ENCODE results near the gene AICDA. TPM values are rescaled to one million over a fixed set of nuclear protein-coding genes. Genes with fewer than 3 reads are reported as not detected.

AICDA gene
- total RNA-seq, 1 experiment from 2014 or later, result not detected

DNA sequence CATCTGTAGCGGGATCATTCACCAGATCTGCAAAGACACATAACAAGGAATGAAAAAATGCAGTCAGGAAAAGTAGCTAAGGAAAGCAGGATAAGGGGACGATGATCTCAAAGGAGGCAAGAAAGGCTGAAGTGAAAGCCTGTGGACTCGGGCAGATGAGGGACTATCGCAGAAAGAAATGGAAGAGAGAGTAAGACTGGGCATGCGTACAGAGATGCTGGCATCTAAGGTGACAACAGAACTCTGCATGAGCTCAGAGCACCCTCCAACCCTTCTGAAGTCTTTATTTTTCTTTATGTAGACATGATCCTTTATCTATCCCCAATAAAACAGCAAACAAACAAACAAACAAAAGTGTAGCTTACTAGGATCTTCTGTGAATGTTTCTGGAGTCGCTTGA is 42.8 kb upstream of the AICDA start:
- intact Hi-C loops (cut with micrococcal nuclease; ENCODE audit: unreplicated experiment), result loop anchor here (5.0 to 10.0 kb wide), 2 partner anchors 237 to 389 kb away; no protein-coding TSS in a partner anchor
- BruUV-seq (replicated peaks), result no TSS peak

DNA sequence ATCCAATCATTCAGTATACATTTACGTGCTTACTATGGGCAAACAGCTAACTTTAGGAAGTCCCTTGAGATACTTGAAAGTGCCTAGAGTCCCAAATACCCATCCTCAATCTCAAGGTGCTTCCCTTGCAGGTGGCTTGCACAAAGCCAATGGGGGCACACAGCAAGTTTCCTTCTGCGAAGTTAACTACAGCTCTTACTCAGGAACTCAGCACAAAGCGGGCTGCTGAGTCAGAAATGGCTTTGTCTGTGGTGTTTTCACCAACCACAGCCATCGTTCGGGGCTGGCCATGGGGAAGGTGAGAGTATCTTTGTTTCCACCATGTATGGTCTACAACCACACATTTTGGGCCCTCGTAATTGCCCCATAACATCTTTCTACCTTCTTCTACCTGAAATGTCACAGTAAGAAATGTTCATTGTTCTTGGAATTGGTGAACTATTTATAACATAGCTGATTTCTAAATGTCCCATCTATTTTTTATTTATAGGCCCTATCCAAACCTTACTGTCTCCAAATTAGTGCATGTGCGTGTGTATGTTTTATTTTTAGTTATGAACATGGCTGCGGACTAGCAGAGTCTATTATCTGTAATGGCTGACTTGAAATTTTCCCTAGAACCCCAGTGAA is 36.0 kb upstream of the AICDA start:
- Histone ChIP-seq H3K36me3 (ENCODE audit: control insufficient read depth, insufficient read depth, low read length) (no peaks in the 10 kb centered on the region), H3K9me3 (ENCODE audit: control insufficient read depth, insufficient read depth, low read depth, low read length) (no peaks in the 10 kb centered on the region), H3K4me3 (ENCODE audit: low read depth in 2 of 2, low read length in 2 of 2) (no peak overlapping the region), H3K27ac (ENCODE audit: low read length) (no peak overlapping the region), H3K4me1 (ENCODE audit: control insufficient read depth, insufficient read depth, low read length) (no peaks in the 10 kb centered on the region), H3K27me3 (ENCODE audit: control insufficient read depth, insufficient read depth, low read length) (no peaks in the 10 kb centered on the region)
- DNase-seq (ENCODE audit: low read depth, low spot score) (no peak), ATAC-seq (no peak)
- TF ChIP-seq SIN3A (IDR thresholded peaks at IDR 0.05; ENCODE audit: borderline replicate concordance, insufficient read depth, low read depth, low read length) (no peak), TCF7L2 (IDR thresholded peaks at IDR 0.05; ENCODE audit: low read depth, low read length) (no peak), POLR2AphosphoS5 (IDR thresholded peaks at IDR 0.05; ENCODE audit: low read depth, low read length) (no peak)
- TF ChIP-seq, protein P1, sequence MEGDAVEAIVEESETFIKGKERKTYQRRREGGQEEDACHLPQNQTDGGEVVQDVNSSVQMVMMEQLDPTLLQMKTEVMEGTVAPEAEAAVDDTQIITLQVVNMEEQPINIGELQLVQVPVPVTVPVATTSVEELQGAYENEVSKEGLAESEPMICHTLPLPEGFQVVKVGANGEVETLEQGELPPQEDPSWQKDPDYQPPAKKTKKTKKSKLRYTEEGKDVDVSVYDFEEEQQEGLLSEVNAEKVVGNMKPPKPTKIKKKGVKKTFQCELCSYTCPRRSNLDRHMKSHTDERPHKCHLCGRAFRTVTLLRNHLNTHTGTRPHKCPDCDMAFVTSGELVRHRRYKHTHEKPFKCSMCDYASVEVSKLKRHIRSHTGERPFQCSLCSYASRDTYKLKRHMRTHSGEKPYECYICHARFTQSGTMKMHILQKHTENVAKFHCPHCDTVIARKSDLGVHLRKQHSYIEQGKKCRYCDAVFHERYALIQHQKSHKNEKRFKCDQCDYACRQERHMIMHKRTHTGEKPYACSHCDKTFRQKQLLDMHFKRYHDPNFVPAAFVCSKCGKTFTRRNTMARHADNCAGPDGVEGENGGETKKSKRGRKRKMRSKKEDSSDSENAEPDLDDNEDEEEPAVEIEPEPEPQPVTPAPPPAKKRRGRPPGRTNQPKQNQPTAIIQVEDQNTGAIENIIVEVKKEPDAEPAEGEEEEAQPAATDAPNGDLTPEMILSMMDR (IDR thresholded peaks at IDR 0.05), result no peak
- TF ChIP-seq, protein P2, sequence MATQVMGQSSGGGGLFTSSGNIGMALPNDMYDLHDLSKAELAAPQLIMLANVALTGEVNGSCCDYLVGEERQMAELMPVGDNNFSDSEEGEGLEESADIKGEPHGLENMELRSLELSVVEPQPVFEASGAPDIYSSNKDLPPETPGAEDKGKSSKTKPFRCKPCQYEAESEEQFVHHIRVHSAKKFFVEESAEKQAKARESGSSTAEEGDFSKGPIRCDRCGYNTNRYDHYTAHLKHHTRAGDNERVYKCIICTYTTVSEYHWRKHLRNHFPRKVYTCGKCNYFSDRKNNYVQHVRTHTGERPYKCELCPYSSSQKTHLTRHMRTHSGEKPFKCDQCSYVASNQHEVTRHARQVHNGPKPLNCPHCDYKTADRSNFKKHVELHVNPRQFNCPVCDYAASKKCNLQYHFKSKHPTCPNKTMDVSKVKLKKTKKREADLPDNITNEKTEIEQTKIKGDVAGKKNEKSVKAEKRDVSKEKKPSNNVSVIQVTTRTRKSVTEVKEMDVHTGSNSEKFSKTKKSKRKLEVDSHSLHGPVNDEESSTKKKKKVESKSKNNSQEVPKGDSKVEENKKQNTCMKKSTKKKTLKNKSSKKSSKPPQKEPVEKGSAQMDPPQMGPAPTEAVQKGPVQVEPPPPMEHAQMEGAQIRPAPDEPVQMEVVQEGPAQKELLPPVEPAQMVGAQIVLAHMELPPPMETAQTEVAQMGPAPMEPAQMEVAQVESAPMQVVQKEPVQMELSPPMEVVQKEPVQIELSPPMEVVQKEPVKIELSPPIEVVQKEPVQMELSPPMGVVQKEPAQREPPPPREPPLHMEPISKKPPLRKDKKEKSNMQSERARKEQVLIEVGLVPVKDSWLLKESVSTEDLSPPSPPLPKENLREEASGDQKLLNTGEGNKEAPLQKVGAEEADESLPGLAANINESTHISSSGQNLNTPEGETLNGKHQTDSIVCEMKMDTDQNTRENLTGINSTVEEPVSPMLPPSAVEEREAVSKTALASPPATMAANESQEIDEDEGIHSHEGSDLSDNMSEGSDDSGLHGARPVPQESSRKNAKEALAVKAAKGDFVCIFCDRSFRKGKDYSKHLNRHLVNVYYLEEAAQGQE (IDR thresholded peaks at IDR 0.05; ENCODE audit: insufficient read depth in 1 of 2, low read depth in 2 of 2, low read length in 1 of 2), result no peak
- ChIA-PET POLR2A (no interaction called here), CTCF (no interaction called here)
- intact Hi-C loops (cut with micrococcal nuclease; ENCODE audit: unreplicated experiment), result no loop called here
- BruUV-seq (replicated peaks), result no TSS peak
- in situ Hi-C loops (cut with HindIII; ENCODE audit: low pct_unique_long_range_greater_than_20kb, low sequenced_read_pairs), result no loop called here

More for the DNA sequence above, 42.8 kb upstream of the AICDA start:
- no peaks in the 10 kb centered on the region for H3K36me3 ChIP-seq (ENCODE audit: control insufficient read depth, insufficient read depth, low read length)
- H3K4me1 ChIP-seq (ENCODE audit: control insufficient read depth, insufficient read depth, low read length), result no peaks in the 10 kb centered on the region
- POLR2A ChIA-PET, result no interaction called here
- DNase-seq (ENCODE audit: low read depth, low spot score), result no peak
- H3K4me3 ChIP-seq (ENCODE audit: low read depth in 2 of 2, low read length in 2 of 2), result no peak overlapping the region
- no peak for ATAC-seq
- TF ChIP-seq TCF7L2 (IDR thresholded peaks at IDR 0.05; ENCODE audit: low read depth, low read length) (no peak), SIN3A (IDR thresholded peaks at IDR 0.05; ENCODE audit: borderline replicate concordance, insufficient read depth, low read depth, low read length) (no peak), POLR2AphosphoS5 (IDR thresholded peaks at IDR 0.05; ENCODE audit: low read depth, low read length) (no peak)
- TF ChIP-seq, protein P1 (IDR thresholded peaks at IDR 0.05), result no peak
- TF ChIP-seq, protein P2 (IDR thresholded peaks at IDR 0.05; ENCODE audit: insufficient read depth in 1 of 2, low read depth in 2 of 2, low read length in 1 of 2), result no peak
- no peaks in the 10 kb centered on the region for H3K9me3 ChIP-seq (ENCODE audit: control insufficient read depth, insufficient read depth, low read depth, low read length)
- CTCF ChIA-PET, result interaction anchor here (0.6 kb wide), 1 partner anchor 1496 kb away, joined by 5 read pairs; no protein-coding TSS in a partner anchor
- no peaks in the 10 kb centered on the region for H3K27me3 ChIP-seq (ENCODE audit: control insufficient read depth, insufficient read depth, low read length)
- H3K27ac ChIP-seq (ENCODE audit: low read length), result no peak overlapping the region
- in situ Hi-C loops (cut with HindIII; ENCODE audit: low pct_unique_long_range_greater_than_20kb, low sequenced_read_pairs), result no loop called here

All from Panc1 (cell line).